DND-41 (cell line): ENCODE measurements around the gene RARB.

Experiments used
- ATAC-seq: fragments of 200-7000 bp; cut with Tn5 transposase; 3 replicates; pipeline ENCODE4 v1.9.1; 2021; ENCODE audit warnings: low read depth; ENCODE audit not compliant: insufficient read depth
- DNase-seq: peaks from one replicate; pipeline ENCODE4 v3.0.0-alpha.2; 2020
- H2AFZ ChIP-seq: 2 replicates; pipeline ENCODE4 v1.6.0; 2012; ENCODE audit warnings: low read depth, low read length
- H3K27ac ChIP-seq: 2 replicates; pipeline ENCODE4 v1.5.1; 2012; ENCODE audit warnings: low read length, inconsistent platforms
- H3K27me3 ChIP-seq: fragments of 200-600 bp; sonication (generic); 2 replicates; pipeline ENCODE4 v1.6.0; 2012; ENCODE audit warnings: low read length, mild to moderate bottlenecking, inconsistent platforms; ENCODE audit not compliant: insufficient read depth, poor library complexity
- H3K36me3 ChIP-seq: 2 replicates; pipeline ENCODE4 v1.5.1; 2012; ENCODE audit warnings: low read length, inconsistent platforms; ENCODE audit not compliant: insufficient read depth
- H3K4me1 ChIP-seq: 2 replicates; pipeline ENCODE4 v1.5.1; 2012; ENCODE audit warnings: mild to moderate bottlenecking, low read length; ENCODE audit not compliant: insufficient read depth
- H3K4me2 ChIP-seq: 2 replicates; pipeline ENCODE4 v1.6.0; 2012; ENCODE audit warnings: mild to moderate bottlenecking, moderate library complexity, low read length, inconsistent platforms; ENCODE audit not compliant: insufficient read depth
- H3K4me3 ChIP-seq, 2 experiments: fragments of 200-600 bp in 1 of 2; shearing (Covaris generic) in 1 of 2; 2 replicates each; pipeline ENCODE4 v1.5.1; 2012 to 2016; ENCODE audit warnings: inconsistent platforms in 2 of 2, low read length in 2 of 2, mild to moderate bottlenecking in 2 of 2, low read depth in 1 of 2, moderate library complexity in 1 of 2
- H3K79me2 ChIP-seq: 2 replicates; pipeline ENCODE4 v1.6.0; 2012; ENCODE audit warnings: low read length, inconsistent platforms; ENCODE audit not compliant: insufficient read depth
- H3K9ac ChIP-seq: 2 replicates; pipeline ENCODE4 v1.6.0; 2012; ENCODE audit warnings: low read depth, mild to moderate bottlenecking, inconsistent platforms, low read length, moderate library complexity
- H3K9me3 ChIP-seq: 2 replicates; pipeline ENCODE4 v1.5.1; 2012; ENCODE audit warnings: low read length, moderate library complexity, mild to moderate bottlenecking, inconsistent platforms; ENCODE audit not compliant: insufficient read depth, severe bottlenecking
- H4K20me1 ChIP-seq: 2 replicates; pipeline ENCODE4 v1.6.0; 2012; ENCODE audit warnings: low read length; ENCODE audit not compliant: insufficient read depth
- CTCF ChIP-seq: IDR thresholded peaks from 2 replicates; pipeline ENCODE4 v1.5.1; 2012; ENCODE audit warnings: borderline replicate concordance, low read length, moderate library complexity, mild to moderate bottlenecking; ENCODE audit not compliant: poor library complexity, severe bottlenecking; ENCODE audit errors: extremely low read depth
- EZH2 ChIP-seq: IDR thresholded peaks from 3 replicates; pipeline ENCODE4 v1.6.1; 2012; ENCODE audit warnings: borderline replicate concordance, low read depth, mild to moderate bottlenecking, moderate library complexity, low read length, inconsistent platforms; ENCODE audit not compliant: severe bottlenecking

Gene RARB

DNA sequence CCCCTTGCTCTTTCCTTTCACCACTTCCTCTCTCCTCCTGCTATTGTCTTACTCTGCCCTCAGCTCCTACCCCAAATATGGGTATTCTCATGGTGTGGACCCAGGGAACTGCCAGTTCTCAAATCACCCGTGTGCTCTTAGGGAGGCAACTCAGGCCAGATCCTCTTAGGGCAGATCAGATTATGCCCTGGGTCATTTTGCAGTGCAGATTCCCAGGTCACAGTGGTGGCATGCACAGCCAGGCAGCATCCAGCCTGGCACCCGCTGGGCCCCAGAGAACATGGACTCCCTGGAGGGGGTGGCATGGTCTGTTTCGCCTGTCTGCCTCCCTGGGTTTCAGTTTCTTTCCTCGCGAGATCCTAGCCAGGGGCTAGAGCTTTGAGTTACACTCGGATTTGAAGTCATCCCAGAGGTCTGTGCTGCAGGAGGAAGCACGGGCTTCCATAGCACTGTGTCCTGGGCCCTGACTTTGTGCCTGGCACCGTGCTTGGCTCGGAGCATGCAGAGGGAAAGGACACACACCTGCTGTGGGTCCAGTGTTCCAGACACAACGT, 140.5 kb downstream of the RARB start:
- Histone ChIP-seq H3K36me3 (no peaks in the 10 kb centered on the region), H3K9me3 (no peaks in the 10 kb centered on the region), H3K4me2 (no peak overlapping the region), H3K9ac (no peak overlapping the region), H3K4me1 (no peaks in the 10 kb centered on the region), H3K79me2 (no peaks in the 10 kb centered on the region), H3K27me3 (no peaks in the 10 kb centered on the region), H2AFZ (no peak overlapping the region), H3K27ac (no peak overlapping the region), H3K4me3 (no peak overlapping the region), H4K20me1 (no peaks in the 10 kb centered on the region)
- ATAC-seq (no peak), DNase-seq (no peak)
- TF ChIP-seq CTCF (no peak), EZH2 (no peak)

DNA sequence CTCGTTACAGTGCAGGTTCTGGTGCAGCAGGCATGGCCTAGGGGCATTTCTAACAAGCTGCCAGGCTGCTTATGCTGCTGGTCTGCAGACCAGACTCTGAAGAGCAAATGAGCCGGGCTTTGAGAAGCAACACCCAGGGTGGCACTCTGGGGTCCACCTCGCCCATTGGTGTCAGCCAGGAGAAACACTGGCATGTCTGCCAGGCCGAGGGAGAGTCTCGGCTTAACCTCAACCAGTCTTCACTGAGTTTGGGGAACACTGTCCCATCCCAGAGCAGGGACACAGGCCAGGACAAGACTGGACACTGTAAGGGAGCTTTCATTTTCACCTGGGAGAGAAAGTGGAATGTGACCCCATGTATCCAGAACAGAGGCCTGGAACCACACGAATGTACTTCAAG, 143.2 kb downstream of the RARB start:
- Histone ChIP-seq H3K4me2 (no peak overlapping the region), H2AFZ (no peak overlapping the region), H3K79me2 (no peaks in the 10 kb centered on the region), H3K27me3 (no peaks in the 10 kb centered on the region), H3K27ac (no peak overlapping the region), H3K4me3 (no peak overlapping the region), H3K4me1 (no peaks in the 10 kb centered on the region), H3K9ac (no peak overlapping the region), H4K20me1 (no peaks in the 10 kb centered on the region), H3K9me3 (no peaks in the 10 kb centered on the region), H3K36me3 (no peaks in the 10 kb centered on the region)
- no peak for ATAC-seq
- no peak for TF ChIP-seq EZH2
- no peak for TF ChIP-seq CTCF
- DNase-seq = no peak

- ATAC-seq (no peak), DNase-seq (no peak)
- H4K20me1 ChIP-seq = no peaks in the 10 kb centered on the region
- no peaks in the 10 kb centered on the region for H3K27me3 ChIP-seq
- no peaks in the 10 kb centered on the region for H3K4me1 ChIP-seq
- no peaks in the 10 kb centered on the region for H3K79me2 ChIP-seq
- no peaks in the 10 kb centered on the region for H3K36me3 ChIP-seq
- H3K27ac ChIP-seq = no peak overlapping the region
- H3K4me3 ChIP-seq = no peak overlapping the region
- no peak overlapping the region for H2AFZ ChIP-seq
- TF ChIP-seq EZH2 (no peak), CTCF (no peak)
- H3K4me2 ChIP-seq = no peak overlapping the region
- H3K9me3 ChIP-seq = no peaks in the 10 kb centered on the region
- H3K9ac ChIP-seq = no peak overlapping the region
Measured at GRCh38 chr3:25572336-25572735, 144.3 kb downstream of the RARB start.

DNA sequence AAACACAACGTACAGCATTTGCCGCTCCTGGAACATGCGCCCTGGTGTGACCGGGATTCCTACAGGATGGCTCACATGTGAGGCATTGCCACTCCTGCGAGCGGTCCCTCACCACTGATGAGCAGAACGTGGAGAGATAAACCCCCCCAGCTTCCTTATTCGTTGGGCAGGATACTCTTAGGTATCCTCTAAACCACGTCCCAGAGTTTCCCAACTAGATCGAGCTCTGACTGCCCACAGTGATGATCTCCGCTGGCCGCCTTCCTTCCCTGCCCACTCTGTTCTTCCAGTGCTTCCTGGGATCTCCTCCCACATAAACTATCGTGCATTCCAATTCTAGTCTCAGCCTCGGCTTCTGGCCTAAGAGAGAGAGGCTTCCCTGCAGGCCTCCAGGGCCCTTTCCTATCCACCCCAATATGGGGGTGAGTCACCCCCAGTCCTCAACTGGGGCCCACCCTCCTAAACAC, 144.9 kb downstream of the RARB start:
- H3K4me3 ChIP-seq = no peak overlapping the region
- no peaks in the 10 kb centered on the region for H4K20me1 ChIP-seq
- no peak for ATAC-seq
- H2AFZ ChIP-seq = no peak overlapping the region
- DNase-seq = no peak
- H3K36me3 ChIP-seq = no peaks in the 10 kb centered on the region
- H3K79me2 ChIP-seq = no peaks in the 10 kb centered on the region
- no peak overlapping the region for H3K4me2 ChIP-seq
- H3K27ac ChIP-seq = no peak overlapping the region
- H3K9me3 ChIP-seq = no peaks in the 10 kb centered on the region
- no peaks in the 10 kb centered on the region for H3K4me1 ChIP-seq
- no peaks in the 10 kb centered on the region for H3K27me3 ChIP-seq
- no peak for TF ChIP-seq CTCF
- TF ChIP-seq EZH2 = no peak
- no peak overlapping the region for H3K9ac ChIP-seq
